Neural progenitor cell (in vitro differentiated cells): ENCODE data around the gene MRPL17. TPM values are rescaled to one million over a fixed set of nuclear protein-coding genes. Genes with fewer than 3 reads are reported as not detected.
"Not testable (repeated sequence)": the region's sequence is repeated elsewhere in the genome, so short reads cannot be mapped to it uniquely, and the experiment has no call there.

Experiments
- DNase-seq: peaks from one replicate; pipeline ENCODE4 v3.0.0-alpha.2; 2016; ENCODE audit warnings: low spot score
- H2AFZ ChIP-seq: fragments of 200-600 bp; sonication (generic); replicated peaks from 2 replicates; pipeline ENCODE4 v1.6.1; 2016; ENCODE audit warnings: antibody characterized with exemption
- H3F3A ChIP-seq: fragments of 200-600 bp; sonication (generic); 2 replicates; pipeline ENCODE4 v1.6.1; 2016; ENCODE audit warnings: antibody characterized with exemption, low read depth
- H3K27ac ChIP-seq: fragments of 200-600 bp; sonication (generic); 2 replicates; pipeline ENCODE4 v1.5.1; 2016; ENCODE audit warnings: mild to moderate bottlenecking
- H3K27me3 ChIP-seq: fragments of 200-600 bp; sonication (generic); 2 replicates; pipeline ENCODE4 v1.6.1; 2016; ENCODE audit warnings: mild to moderate bottlenecking, moderate library complexity
- H3K36me3 ChIP-seq: fragments of 200-600 bp; sonication (generic); 2 replicates; pipeline ENCODE4 v1.5.1; 2016
- H3K4me1 ChIP-seq: fragments of 200-600 bp; sonication (generic); 2 replicates; pipeline ENCODE4 v1.6.1; 2016; ENCODE audit warnings: mixed run types
- H3K4me2 ChIP-seq: fragments of 200-600 bp; sonication (generic); 2 replicates; pipeline ENCODE4 v1.6.1; 2016
- H3K4me3 ChIP-seq: fragments of 200-600 bp; sonication (generic); 2 replicates; pipeline ENCODE4 v1.5.1; 2016
- H3K79me2 ChIP-seq: fragments of 200-600 bp; sonication (generic); 2 replicates; pipeline ENCODE4 v1.6.1; 2016; ENCODE audit warnings: low read depth
- H3K9ac ChIP-seq: fragments of 200-600 bp; sonication (generic); 2 replicates; pipeline ENCODE4 v1.6.1; 2016
- H3K9me3 ChIP-seq: fragments of 200-600 bp; sonication (generic); 2 replicates; pipeline ENCODE4 v1.5.1; 2016; ENCODE audit warnings: low read depth
- H4K20me1 ChIP-seq: fragments of 200-600 bp; sonication (generic); 2 replicates; pipeline ENCODE4 v1.6.1; 2016; ENCODE audit warnings: low read depth
- H3K27ac Mint-ChIP-seq: 3 replicates; pipeline ENCODE4 v1.8.0; 2021; ENCODE audit warnings: mixed read lengths
- H3K27me3 Mint-ChIP-seq: 2 replicates; pipeline ENCODE4 v1.8.0; 2022; ENCODE audit warnings: low read depth, mild to moderate bottlenecking, inconsistent platforms, moderate library complexity, mixed read lengths; ENCODE audit not compliant: insufficient read depth
- H3K36me3 Mint-ChIP-seq: 3 replicates; pipeline ENCODE4 v1.8.0; 2021; ENCODE audit warnings: mixed read lengths
- H3K4me1 Mint-ChIP-seq: 3 replicates; pipeline ENCODE4 v1.8.0; 2021; ENCODE audit warnings: mixed read lengths
- H3K4me3 Mint-ChIP-seq: 3 replicates; pipeline ENCODE4 v1.8.0; 2021; ENCODE audit warnings: mild to moderate bottlenecking, moderate library complexity, mixed read lengths
- H3K9me3 Mint-ChIP-seq: 3 replicates; pipeline ENCODE4 v1.8.0; 2020; ENCODE audit warnings: mixed read lengths
- CTCF ChIP-seq: fragments of 200-600 bp; sonication (generic); IDR thresholded peaks from 2 replicates; pipeline ENCODE4 v1.5.1; 2017; ENCODE audit warnings: antibody characterized with exemption, mild to moderate bottlenecking
- EZH2 ChIP-seq: fragments of 200-600 bp; sonication (generic); IDR thresholded peaks from 2 replicates; pipeline ENCODE4 v1.6.1; 2017; ENCODE audit warnings: antibody characterized with exemption, mild to moderate bottlenecking, moderate library complexity
- EZH2phosphoT487 ChIP-seq: fragments of 200-600 bp; sonication (generic); IDR thresholded peaks from 2 replicates; pipeline ENCODE4 v1.6.1; 2017; ENCODE audit warnings: antibody characterized with exemption
- total RNA-seq: library from RNA; depleted of rRNA; stranded (reverse); fragments of >200 nt; gene quantifications from 2 replicates; pipeline ENCODE4 v1.2.3, GENCODE V29; 2015; ENCODE audit warnings: low replicate concordance

The MRPL17 gene
- total RNA-seq, 1 donor from 2014 or later = 24.3 TPM

GRCh38 chr11:6693342-6694228, 10.4 kb upstream of the MRPL17 start:
- TF ChIP-seq CTCF (no peak), EZH2phosphoT487 (no peak), EZH2 (no peak)

GRCh38 chr11:6692128-6692527, 9.0 kb upstream of the MRPL17 start:
- Histone ChIP-seq H3K4me3 (no peak overlapping the region), H3K27me3 (no peaks in the 10 kb centered on the region)

More at GRCh38 chr11:6693342-6694228, 10.4 kb upstream of the MRPL17 start:
- no peaks in the 10 kb centered on the region for H3K4me1 Mint-ChIP-seq
- no peak overlapping the region for H3K27ac ChIP-seq
- no peaks in the 10 kb centered on the region for H3K4me1 ChIP-seq
- peaks cover 7% of the 10 kb centered on the region for H3K9me3 Mint-ChIP-seq
- no peak overlapping the region for H3K4me3 Mint-ChIP-seq
- no peaks in the 10 kb centered on the region for H4K20me1 ChIP-seq
- peaks cover 6% of the 10 kb centered on the region for H3K27me3 Mint-ChIP-seq
- H3K79me2 ChIP-seq = no peaks in the 10 kb centered on the region
- H3K4me3 ChIP-seq = no peak overlapping the region
- no peaks in the 10 kb centered on the region for H3K9me3 ChIP-seq
- H3K27ac Mint-ChIP-seq = no peak overlapping the region
- no peak for DNase-seq
- no peaks in the 10 kb centered on the region for H3K36me3 ChIP-seq
- no peak overlapping the region for H3K9ac ChIP-seq
- no peak overlapping the region for H3K4me2 ChIP-seq
- no peaks in the 10 kb centered on the region for H3F3A ChIP-seq
- H2AFZ ChIP-seq = no peak overlapping the region
- H3K27me3 ChIP-seq = no peaks in the 10 kb centered on the region
- no peaks in the 10 kb centered on the region for H3K36me3 Mint-ChIP-seq

GRCh38 chr11:6690431-6691132, 7.4 kb upstream of the MRPL17 start:
- not testable (repeated sequence) for H3K9me3 ChIP-seq, H4K20me1 ChIP-seq, H3K36me3 ChIP-seq, H3K4me3 ChIP-seq, H3K27ac ChIP-seq, H3K4me3 Mint-ChIP-seq, H3K27me3 ChIP-seq, H3K79me2 ChIP-seq, H3K4me1 Mint-ChIP-seq, H3K27ac Mint-ChIP-seq, H3K36me3 Mint-ChIP-seq, H3F3A ChIP-seq, H3K4me1 ChIP-seq, DNase-seq, H2AFZ ChIP-seq, H3K4me2 ChIP-seq, H3K9ac ChIP-seq, H3K27me3 Mint-ChIP-seq
- H3K9me3 Mint-ChIP-seq = peaks cover 13% of the 10 kb centered on the region

More at GRCh38 chr11:6692128-6692527, 9.0 kb upstream of the MRPL17 start:
- Histone ChIP-seq H3K4me2 (no peak overlapping the region), H3K79me2 (no peaks in the 10 kb centered on the region), H3K9ac (no peak overlapping the region), H3K27ac (no peak overlapping the region), H2AFZ (no peak overlapping the region), H3K36me3 (no peaks in the 10 kb centered on the region), H3K9me3 (no peaks in the 10 kb centered on the region), H3F3A (no peaks in the 10 kb centered on the region), H4K20me1 (no peaks in the 10 kb centered on the region), H3K4me1 (no peaks in the 10 kb centered on the region)
- H3K9me3 Mint-ChIP-seq = peaks cover 11% of the 10 kb centered on the region
- H3K4me1 Mint-ChIP-seq = no peaks in the 10 kb centered on the region
- H3K36me3 Mint-ChIP-seq = no peaks in the 10 kb centered on the region
- H3K4me3 Mint-ChIP-seq = no peak overlapping the region
- H3K27ac Mint-ChIP-seq = no peak overlapping the region
- TF ChIP-seq CTCF (no peak), EZH2 (no peak), EZH2phosphoT487 (no peak)
- peaks cover 6% of the 10 kb centered on the region for H3K27me3 Mint-ChIP-seq
- DNase-seq = no peak

GRCh38 chr11:6687876-6688275, 4.7 kb upstream of the MRPL17 start:
- peaks cover 7% of the 10 kb centered on the region for H3K27me3 Mint-ChIP-seq

More at GRCh38 chr11:6687876-6688275, 4.7 kb upstream of the MRPL17 start:
- peaks cover 4% of the 10 kb centered on the region for H3K4me1 ChIP-seq
- no peak overlapping the region for H3K27ac Mint-ChIP-seq
- H2AFZ ChIP-seq = no peak overlapping the region
- no peaks in the 10 kb centered on the region for H3K9me3 ChIP-seq
- H3K27me3 ChIP-seq = no peaks in the 10 kb centered on the region
- H4K20me1 ChIP-seq = no peaks in the 10 kb centered on the region
- peaks cover 6% of the 10 kb centered on the region for H3F3A ChIP-seq
- no peak overlapping the region for H3K4me3 Mint-ChIP-seq
- TF ChIP-seq EZH2 = no peak
- no peak for TF ChIP-seq CTCF
- no peak for TF ChIP-seq EZH2phosphoT487
- peaks cover 13% of the 10 kb centered on the region for H3K9me3 Mint-ChIP-seq
- no peak overlapping the region for H3K4me2 ChIP-seq
- no peak overlapping the region for H3K27ac ChIP-seq
- DNase-seq = no peak
- H3K4me3 ChIP-seq = no peak overlapping the region
- H3K79me2 ChIP-seq = peaks cover 2% of the 10 kb centered on the region
- H3K4me1 Mint-ChIP-seq = peaks cover 6% of the 10 kb centered on the region
- H3K36me3 ChIP-seq = no peaks in the 10 kb centered on the region
- no peaks in the 10 kb centered on the region for H3K36me3 Mint-ChIP-seq
- no peak overlapping the region for H3K9ac ChIP-seq
